ENCODE results near the gene CALN1. TPM values are rescaled to one million over a fixed set of nuclear protein-coding genes. Genes with fewer than 3 reads are reported as not detected.
"Not testable (repeated sequence)": the region's sequence is repeated elsewhere in the genome, so short reads cannot be mapped to it uniquely, and the experiment has no call there.

Gene CALN1
- total RNA-seq, 4 donors from 2014 or later = under 0.01 to 0.33 (median 0.10) TPM; not detected in 1

DNA sequence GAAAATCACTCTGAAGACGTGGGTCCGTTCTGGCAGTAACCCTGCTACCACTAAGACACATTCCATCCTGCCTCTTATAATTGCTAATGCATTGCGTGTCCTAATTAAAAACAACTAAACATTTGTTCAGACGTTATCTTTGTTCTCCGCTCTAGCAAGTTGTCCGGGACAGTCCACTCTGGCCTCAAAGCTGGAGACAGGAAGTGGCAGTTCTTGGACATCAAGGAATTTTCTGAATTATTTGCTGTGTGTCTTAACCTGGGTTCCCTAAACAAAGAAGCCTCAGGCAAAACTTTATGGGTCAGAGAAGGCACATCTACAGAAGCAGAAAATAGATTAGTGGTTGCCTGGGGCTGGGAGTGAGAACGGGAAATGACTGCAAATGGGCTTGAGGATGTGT lies 199.1 kb downstream of the CALN1 start:
- Histone ChIP-seq H3K27ac (no peak overlapping the region), H3K9me3 (no peaks in the 10 kb centered on the region), H3K4me3 (replicated peaks in 1 of 3) (no peak overlapping the region), H3K27me3 (no peaks in the 10 kb centered on the region), H3K4me1 (peaks cover 0 to 3% of the 10 kb centered on the region in 2 donors), H3K36me3 (no peaks in the 10 kb centered on the region)
- DNase-seq = no peak
- TF ChIP-seq POLR2A (IDR thresholded peaks at IDR 0.05) = no peak
- TF ChIP-seq, protein P1, sequence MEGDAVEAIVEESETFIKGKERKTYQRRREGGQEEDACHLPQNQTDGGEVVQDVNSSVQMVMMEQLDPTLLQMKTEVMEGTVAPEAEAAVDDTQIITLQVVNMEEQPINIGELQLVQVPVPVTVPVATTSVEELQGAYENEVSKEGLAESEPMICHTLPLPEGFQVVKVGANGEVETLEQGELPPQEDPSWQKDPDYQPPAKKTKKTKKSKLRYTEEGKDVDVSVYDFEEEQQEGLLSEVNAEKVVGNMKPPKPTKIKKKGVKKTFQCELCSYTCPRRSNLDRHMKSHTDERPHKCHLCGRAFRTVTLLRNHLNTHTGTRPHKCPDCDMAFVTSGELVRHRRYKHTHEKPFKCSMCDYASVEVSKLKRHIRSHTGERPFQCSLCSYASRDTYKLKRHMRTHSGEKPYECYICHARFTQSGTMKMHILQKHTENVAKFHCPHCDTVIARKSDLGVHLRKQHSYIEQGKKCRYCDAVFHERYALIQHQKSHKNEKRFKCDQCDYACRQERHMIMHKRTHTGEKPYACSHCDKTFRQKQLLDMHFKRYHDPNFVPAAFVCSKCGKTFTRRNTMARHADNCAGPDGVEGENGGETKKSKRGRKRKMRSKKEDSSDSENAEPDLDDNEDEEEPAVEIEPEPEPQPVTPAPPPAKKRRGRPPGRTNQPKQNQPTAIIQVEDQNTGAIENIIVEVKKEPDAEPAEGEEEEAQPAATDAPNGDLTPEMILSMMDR (IDR thresholded peaks at IDR 0.05) = no peak
- WGBS, 2 donors = 77 to 84% methylated on average over 7 of the region's 7 CpGs
- intact Hi-C loops (cut with DNase I) = no loop called here

DNA sequence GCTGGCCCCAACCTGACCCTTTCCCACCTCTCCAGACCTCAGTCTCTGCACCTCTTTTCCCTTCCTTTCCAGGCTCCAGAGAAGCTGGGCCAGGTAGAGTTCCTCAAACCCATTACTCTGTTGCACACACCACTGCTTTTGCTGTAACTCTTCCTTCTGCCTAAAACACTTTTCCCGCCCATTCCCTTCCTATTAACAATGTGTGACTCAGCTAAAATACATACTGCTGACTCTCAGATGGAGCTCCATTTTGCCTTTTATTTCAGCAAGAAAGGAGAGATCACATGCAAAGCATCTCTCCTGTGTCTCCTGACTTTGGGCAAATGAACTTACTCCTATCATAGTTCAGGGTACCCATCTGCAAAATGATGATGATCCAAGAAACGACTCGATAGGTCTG lies 201.0 kb downstream of the CALN1 start:
- no peaks in the 10 kb centered on the region for H3K9me3 ChIP-seq
- H3K27ac ChIP-seq = no peak overlapping the region
- TF ChIP-seq, protein P1 (IDR thresholded peaks at IDR 0.05) = no peak
- no peak for TF ChIP-seq POLR2A (IDR thresholded peaks at IDR 0.05)
- no peaks in the 10 kb centered on the region for H3K36me3 ChIP-seq
- DNase-seq = no peak
- WGBS, 2 donors = 95 to 98% methylated on average over 3 of the region's 3 CpGs
- intact Hi-C loops (cut with DNase I) = no loop called here
- H3K27me3 ChIP-seq = no peaks in the 10 kb centered on the region
- no peak overlapping the region for H3K4me3 ChIP-seq (replicated peaks in 1 of 3)
- peaks cover 0 to 3% of the 10 kb centered on the region in 2 donors for H3K4me1 ChIP-seq

DNA sequence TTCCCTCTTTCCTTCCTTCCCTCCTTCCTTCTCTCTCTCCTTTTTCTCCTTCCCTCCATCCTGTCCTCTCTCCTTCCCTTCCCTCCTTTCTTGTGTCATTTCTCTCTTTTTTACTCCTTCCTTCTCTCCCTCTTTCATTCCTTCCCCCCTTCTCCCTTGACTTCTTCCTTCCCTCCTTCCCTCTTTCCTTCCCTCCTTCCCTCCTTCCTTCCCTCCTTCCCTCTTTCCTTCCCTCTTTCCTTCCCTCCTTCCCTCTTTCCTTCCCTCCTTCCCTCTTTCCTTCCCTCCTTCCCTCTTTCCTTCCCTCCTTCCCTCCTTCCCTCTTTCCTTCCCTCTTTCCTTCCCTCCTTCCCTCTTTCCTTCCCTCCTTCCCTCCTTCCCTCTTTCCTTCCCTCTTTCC lies 203.1 kb downstream of the CALN1 start:
- H3K4me1 ChIP-seq; DNase-seq; H3K27me3 ChIP-seq; H3K9me3 ChIP-seq; H3K27ac ChIP-seq; H3K4me3 ChIP-seq (replicated peaks in 1 of 3); H3K36me3 ChIP-seq; intact Hi-C loops (cut with DNase I): not testable (repeated sequence)

- TF ChIP-seq POLR2A (IDR thresholded peaks at IDR 0.05) = no peak
- TF ChIP-seq, protein P1 (IDR thresholded peaks at IDR 0.05) = no peak
- no peaks in the 10 kb centered on the region for H3K36me3 ChIP-seq
- H3K27me3 ChIP-seq = no peaks in the 10 kb centered on the region
- no peaks in the 10 kb centered on the region for H3K9me3 ChIP-seq
- H3K4me3 ChIP-seq (replicated peaks in 1 of 3) = no peak overlapping the region
- no peak for DNase-seq
- intact Hi-C loops (cut with DNase I) = no loop called here
- 90 to 92% methylated on average over 9 of the region's 9 CpGs for WGBS, 2 donors
- H3K27ac ChIP-seq = no peak overlapping the region
- no peaks in the 10 kb centered on the region for H3K4me1 ChIP-seq
Observed at GRCh38 chr7:72196176-72196575, 216.0 kb downstream of the CALN1 start.

- 89 to 90% methylated on average over 10 of the region's 10 CpGs for WGBS, 2 donors
- Histone ChIP-seq H3K4me3 (replicated peaks in 1 of 3) (no peak overlapping the region), H3K27me3 (no peaks in the 10 kb centered on the region), H3K36me3 (no peaks in the 10 kb centered on the region), H3K27ac (no peak overlapping the region), H3K9me3 (no peaks in the 10 kb centered on the region), H3K4me1 (no peaks in the 10 kb centered on the region)
- TF ChIP-seq, protein P1 (IDR thresholded peaks at IDR 0.05) = no peak
- no peak for TF ChIP-seq POLR2A (IDR thresholded peaks at IDR 0.05)
- DNase-seq = no peak
- intact Hi-C loops (cut with DNase I) = no loop called here
Observed at GRCh38 chr7:72190919-72191318, 221.2 kb downstream of the CALN1 start.

DNA sequence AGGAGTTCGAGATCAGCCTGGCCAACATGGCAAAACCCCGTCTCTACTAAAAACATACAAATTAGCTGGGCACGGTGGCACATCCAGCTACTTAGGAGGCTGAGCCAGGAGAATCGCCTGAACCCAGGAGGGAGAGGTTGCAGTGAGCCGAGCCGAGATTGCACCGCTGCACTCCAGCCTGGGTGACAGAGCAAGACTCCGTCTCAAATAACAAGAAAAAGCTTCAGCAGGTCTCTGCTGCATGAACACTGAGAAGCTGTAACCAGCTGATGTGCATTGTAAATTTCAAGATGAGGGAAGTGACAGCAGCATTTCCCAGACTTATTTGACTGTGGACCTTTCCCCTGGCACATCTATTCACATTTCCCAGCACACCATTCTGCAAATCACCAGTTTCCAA lies 222.0 kb downstream of the CALN1 start:
- Histone ChIP-seq H3K36me3 (no peaks in the 10 kb centered on the region), H3K27ac (no peak overlapping the region), H3K4me3 (replicated peaks in 1 of 3) (no peak overlapping the region), H3K9me3 (no peaks in the 10 kb centered on the region), H3K4me1 (no peaks in the 10 kb centered on the region), H3K27me3 (no peaks in the 10 kb centered on the region)
- intact Hi-C loops (cut with DNase I) = no loop called here
- 81 to 84% methylated on average over 8 of the region's 8 CpGs for WGBS, 2 donors
- no peak for DNase-seq
- TF ChIP-seq POLR2A (IDR thresholded peaks at IDR 0.05) = no peak
- TF ChIP-seq, protein P1 (IDR thresholded peaks at IDR 0.05) = no peak
